Fibroblast of skin of left biceps (primary cell): ENCODE data around the gene SLC8A1.

Source experiments
- DNase-seq, 2 experiments: peaks; one replicate each; pipeline ENCODE4 v3.0.0-alpha.2; 2013; ENCODE audit warnings: low read depth in 2 of 2

SLC8A1 gene

GRCh38 chr2:40451918-40452605 lies at the start of gene SLC8A1:
SLC8A1 (minus strand) TSS chr2:40452090.
- DNase-seq, result peak in 1 of 2 experiments; percentile 17

DNA sequence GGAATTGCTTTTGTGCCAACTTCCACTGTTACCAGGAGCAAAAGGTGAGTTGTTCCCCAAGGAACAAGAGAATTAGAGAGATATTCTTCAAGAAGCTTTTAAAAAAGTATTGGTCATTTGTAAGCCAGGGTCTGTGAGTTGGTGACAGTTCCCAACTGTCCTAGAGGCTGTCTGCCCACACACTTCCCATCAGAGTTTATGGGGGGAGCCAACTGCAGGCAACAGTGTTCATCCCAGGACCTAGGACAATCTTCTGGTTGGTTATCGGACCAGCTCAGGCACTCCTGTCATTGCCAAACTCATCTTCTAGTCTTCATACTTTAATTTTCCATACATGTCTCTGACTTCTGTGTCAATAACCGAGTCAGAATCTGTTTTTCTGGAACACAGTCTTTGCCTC lies 47.5 kb upstream of the SLC8A1 start:
- no peak for DNase-seq

DNA sequence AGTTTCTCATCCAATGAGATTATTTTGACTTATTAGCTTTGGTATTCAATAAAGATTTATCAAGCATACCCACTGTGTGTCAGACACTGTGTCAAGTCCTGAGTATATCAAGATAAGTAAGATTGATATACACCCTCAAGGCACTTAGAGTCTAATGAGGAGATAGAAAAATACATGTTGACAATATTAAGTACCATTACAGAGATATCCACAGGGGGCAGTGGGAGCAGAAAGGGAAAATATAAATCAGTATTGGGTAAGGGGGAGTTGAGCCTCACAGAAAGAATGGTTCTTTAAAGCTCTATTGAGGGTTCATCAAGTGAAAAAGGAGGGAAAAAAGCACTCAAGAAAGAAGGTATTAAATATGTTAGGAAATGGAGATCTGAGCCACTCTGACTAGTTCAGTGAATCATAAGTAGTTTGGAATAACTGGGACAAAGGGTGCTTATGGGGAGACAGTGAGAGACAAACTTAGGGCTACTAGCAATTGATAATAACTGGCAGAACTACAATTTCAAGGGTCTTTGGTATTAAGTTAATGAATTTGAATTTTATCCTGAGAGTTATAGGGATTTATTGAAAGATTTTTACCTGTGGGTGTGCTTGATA lies 45.5 kb upstream of the SLC8A1 start:
- DNase-seq, result no peak

DNA sequence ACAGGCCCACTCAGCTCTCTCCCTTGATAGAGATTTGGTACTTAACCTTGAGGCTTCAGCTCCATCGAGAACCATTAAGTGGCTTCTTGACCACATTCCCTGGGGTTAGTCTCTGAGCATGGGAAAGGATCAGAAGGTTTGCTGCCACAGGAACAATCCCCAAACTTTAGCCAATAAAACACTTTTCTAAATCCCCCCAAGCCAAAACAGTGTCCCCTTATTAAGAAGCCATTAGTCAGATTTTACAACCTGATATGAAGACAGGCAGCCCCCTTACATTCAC lies 37.7 kb upstream of the SLC8A1 start:
- no peak for DNase-seq

GRCh38 chr2:40488927-40489677 lies 37.2 kb upstream of the SLC8A1 start:
- DNase-seq, result no peak

DNA sequence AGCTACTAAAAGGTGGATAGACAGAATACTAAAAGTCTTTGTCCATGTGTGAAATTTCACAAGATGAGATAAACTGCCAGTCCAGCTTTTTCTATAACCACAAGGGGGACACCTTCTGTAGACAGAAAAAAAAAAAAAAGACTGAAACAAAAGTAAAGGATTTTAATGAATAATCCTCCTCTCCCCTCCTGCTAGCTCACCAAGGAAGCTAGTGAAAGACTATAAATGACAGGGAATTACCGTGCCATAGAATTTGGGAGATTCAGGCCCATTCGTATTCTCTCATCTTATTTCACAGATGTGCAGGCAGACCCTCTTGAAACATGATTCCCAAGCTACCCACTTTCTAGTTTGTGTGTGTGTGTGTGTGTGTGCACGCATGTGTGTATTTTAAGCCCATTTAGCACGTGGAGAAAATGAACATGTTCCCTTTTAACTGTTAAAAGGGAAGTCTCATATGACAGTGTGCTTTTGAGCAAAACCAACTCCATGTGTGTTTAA lies 36.3 kb upstream of the SLC8A1 start:
- peak; percentile 18 to 20 for DNase-seq

DNA sequence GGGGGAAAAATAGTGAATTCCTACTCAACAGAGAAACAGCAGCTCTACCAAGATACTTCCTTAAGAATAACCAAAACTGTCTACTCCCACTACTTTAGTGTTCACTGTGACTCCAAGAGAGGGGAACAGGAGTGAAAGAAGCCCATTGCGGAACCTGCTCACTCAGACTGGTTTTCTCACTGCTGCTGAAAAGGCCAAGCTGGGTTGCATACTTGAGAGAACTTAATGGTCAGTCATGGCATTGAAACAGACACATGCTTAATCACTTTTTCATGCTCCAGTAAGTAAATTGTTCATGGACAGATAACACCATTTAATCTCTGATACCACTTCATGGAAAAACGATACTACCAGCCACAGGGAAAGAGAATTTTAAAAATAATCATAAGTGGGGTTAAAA lies 35.7 kb upstream of the SLC8A1 start:
- no peak for DNase-seq

- DNase-seq, result no peak
These were observed 34.0 kb upstream of the SLC8A1 start for GRCh38 chr2:40485854-40486253.

- DNase-seq, result no peak
These were observed 33.4 kb upstream of the SLC8A1 start for GRCh38 chr2:40485318-40485717.

DNA sequence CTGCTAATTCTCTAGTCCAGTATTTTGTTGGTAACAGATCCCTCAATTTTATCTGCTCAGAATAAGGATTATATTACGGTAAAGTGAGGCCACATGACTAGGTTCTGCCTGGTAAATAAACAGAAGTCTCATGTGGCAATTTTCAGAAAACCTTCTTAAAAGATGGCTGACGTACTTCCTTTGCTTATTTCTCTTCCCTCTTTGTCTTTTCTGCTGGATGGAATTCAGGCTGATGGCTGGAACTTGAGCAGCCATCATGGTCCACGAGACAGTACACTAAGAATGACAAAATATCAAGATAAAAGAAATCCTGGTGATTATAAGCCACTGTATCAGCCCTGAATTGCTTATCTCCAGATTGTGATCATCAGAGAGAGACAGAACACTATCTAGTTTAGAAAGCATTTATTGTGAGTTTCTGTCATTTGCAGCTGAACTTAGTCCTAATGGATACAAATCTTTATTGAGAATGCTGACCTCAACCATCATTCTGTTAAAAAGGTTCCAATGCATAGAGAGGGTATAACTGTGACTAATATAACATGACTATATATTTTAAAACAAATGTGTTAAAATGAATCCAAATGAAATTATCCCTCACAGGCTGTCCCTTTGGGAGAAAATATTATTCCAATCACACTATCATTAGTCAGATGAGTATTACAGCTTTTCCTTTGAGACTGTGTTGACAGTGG lies 31.8 kb upstream of the SLC8A1 start:
- DNase-seq, result no peak

DNA sequence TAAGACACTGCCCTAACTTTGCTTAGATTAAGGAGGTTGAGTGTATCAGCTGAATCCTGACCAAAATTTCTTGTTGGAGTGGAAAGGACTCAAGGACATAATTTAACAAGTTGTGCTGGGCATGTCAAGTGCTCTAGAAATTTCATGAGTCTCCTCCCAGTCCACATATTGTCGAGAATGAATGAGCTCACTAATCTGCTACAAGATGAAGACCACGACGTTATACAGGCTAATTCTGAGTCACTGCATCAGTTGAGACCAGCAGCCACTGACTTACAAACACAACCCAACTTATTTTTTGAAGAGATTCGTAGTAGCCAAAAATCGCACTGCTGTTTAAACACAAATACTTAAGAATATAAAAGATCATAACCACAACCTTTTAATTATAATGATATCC lies 28.7 kb upstream of the SLC8A1 start:
- no peak for DNase-seq

GRCh38 chr2:40480073-40480472 lies 28.2 kb upstream of the SLC8A1 start:
- DNase-seq, result no peak

DNA sequence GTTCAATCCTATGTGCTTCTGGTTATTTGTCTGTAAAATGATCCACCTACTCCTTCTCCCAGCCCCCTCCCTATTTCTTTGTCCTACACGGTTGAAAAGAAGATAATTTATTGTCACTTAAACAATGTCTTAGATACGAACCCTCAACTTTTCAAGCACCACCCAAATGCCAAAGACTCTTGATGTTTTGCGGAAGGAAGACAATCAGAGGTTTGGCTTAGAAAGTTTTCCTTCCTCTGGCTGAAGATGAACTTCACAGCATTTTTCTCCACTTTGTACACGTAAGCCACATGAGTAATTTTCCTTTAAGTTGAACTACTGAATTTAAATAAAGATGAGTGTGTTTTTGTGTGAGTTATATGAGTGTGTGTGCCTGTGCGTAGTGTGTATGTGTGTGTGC lies 25.5 kb upstream of the SLC8A1 start:
- DNase-seq, result no peak

GRCh38 chr2:40476436-40476835 lies 24.5 kb upstream of the SLC8A1 start:
- DNase-seq, result no peak

GRCh38 chr2:40474306-40474705 lies 22.4 kb upstream of the SLC8A1 start:
- DNase-seq, result no peak

DNA sequence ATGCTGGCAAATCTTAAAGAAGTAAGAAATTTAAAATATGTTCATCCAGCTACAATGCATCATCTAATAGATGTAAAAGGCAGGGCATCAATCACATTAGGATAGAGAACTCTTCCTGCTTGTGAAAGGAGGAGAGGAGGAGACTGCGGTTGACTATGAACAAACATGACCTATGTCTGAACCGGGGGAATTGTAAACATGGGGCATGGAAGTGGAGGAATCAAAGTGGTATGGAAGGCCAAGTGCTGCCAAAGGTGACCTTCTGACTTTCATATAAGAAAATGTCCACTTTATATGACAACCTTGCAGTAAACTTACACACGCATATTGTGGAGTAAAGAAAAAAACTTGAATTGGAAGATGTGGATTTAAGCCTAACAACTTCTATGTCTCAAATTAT lies 20.0 kb upstream of the SLC8A1 start:
- no peak for DNase-seq

DNA sequence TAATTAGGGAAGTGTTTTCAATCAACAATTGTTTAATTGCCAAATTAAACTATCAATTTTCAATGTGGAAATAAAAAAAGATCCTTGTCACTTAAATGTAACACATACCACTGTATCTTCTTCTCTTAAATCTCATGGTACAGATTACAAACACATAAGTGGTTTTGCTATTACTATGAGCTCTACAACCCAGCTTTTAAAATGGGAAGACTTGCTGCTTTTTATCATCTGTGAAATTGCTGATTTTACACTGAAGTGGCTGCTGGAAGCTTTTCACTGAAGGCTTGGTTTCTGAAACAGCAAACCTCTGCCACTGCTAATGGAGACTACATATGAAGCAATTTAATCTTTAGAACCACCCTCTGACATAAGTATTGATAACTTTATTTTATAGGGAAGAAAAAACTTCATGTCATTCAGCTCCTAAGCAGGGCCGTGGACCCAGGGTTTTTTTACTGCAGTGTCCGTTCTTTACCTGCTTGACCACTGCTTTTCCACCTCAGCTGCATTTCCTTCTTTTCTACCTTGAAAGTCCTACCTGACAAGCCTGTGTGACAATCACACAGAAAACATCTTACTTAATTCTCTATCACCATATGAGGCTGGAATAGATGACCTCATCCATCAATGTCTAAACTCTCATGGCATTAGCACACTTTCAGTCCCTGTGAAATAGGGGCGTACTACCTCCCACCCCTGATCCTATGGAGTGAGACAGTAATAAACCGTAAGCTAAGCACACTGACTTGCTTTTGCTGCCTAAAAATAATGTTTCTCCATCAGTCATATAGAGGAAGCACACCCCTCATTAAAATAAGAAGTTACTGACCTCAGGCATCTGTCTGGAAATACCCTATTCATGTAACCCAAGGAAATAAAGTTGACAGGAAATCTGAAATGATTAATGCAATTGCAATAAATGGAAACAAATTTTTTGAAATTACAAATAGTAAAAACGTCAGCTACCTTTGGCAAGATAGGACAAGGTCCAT lies 19.2 kb upstream of the SLC8A1 start:
- DNase-seq, result no peak

DNA sequence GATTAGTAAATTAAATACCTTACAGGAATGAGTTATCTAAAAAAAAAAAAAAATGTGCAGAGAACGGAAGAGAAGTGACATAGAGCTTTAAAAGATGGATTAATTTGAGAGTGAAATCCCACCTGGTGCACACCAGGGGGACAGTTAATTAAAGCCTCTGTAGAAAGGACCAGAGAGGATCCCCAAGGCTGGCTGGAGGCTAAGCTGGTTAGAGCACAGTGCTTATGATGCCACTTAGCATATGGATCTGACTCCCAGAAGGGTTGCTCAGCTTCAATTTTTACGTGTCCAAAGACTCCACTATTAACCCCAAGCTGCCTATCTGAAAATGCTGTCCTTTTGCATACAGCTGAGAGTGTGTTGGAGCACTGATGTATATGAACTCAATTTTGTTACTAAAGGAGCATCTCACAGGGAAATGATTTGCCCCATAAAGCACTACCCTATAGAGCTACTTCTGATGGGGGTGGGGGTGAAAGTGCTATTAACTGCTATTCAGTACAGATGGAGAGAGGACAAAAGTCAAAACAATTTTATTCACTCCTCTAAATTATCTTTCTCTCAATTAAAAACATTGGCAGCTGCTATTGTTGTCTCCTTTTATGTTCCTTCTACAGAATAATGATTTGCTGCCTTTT lies 15.2 kb upstream of the SLC8A1 start:
- DNase-seq, result no peak

DNA sequence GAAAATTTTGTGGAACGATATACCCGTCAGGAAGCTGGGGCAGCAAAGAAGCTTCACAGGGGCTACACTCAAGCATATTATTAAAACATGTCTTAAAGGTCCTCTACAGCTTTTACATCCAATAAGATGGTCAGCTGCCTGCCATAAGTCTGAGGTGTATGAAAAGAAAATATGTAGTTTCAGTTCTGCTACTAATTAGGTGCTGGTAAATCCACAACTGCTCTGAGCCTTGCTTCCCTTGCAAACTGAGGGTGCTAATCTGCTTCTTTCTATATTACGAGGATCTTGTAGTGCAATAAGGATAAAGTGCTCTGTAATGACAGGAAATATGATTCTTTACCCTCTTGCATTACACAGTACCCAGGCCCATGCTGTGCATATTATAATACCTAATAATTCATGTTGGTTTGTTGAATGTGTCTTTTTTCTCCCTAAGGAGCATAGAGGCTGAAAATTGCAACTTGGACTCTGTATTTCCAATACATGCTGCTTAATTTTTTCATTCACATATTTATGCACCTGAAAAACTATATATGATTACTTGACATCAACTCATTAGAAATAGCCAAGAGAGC lies 14.5 kb upstream of the SLC8A1 start:
- no peak for DNase-seq

- no peak for DNase-seq
These were observed 11.2 kb upstream of the SLC8A1 start for GRCh38 chr2:40463112-40463511.
